Skeletal muscle cell (primary cell): ENCODE measurements around the gene CADM2.
A peak's percentile ranks its signal among the peaks of the same experiment; 100 is the strongest.
"Not testable (repeated sequence)": the region's sequence is repeated elsewhere in the genome, so short reads cannot be mapped to it uniquely, and the experiment has no call there.

Experiments used
- DNase-seq: peaks from one replicate; pipeline ENCODE4 v3.0.0-alpha.2; 2010; ENCODE audit warnings: low read depth
- H3K4me3 ChIP-seq: 2 replicates; pipeline ENCODE4 v1.5.1; 2011; ENCODE audit warnings: low read depth, mild to moderate bottlenecking, control low read depth, low read length, moderate library complexity

CADM2 gene

DNA sequence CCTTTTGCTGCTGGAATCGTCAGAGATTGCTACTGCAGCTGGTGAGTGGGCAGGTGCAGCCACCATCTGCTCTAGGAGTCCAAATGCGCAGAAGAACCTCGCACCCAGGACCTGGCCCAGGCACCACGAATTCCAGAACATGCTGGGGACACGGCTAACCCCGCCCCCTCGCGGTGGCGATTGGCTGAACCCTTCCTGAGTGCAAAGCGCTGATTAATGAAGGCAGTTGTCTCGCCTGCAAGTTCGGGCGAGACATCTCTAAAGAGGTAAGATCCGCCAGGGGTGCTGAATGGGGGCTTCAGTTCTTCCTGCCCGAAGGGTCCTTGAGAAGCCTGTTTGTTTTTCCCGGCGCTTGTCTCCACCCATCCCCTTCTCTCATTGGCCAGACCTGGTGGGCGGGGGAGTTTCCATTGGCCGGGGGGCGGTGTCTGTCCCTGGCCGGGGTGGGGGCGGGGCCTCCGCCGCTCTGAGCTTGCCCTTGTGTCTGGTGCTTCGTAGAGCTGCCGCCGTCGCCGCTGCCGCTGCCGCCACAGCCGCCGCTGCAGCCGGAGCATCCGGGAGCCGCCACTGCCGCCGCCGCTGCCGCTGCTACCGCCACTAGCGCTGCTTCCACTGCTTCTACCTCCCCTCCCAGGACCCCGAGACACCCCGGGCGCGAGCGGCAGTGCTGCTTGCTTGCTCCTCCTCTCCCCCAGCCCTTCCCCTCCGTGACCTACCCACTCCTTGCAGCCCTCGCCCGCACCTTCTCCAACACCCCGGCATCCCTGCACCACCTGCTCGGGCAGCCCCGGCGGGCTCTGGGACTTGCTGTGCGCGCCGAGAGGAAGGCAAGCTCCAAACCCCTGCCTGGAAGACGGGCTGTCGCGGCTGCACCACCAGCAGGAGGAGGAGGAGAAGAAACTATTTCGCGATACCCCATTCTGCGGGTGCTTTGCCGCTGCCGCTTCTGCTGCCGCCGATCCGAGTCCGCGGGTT lies at the start of gene CADM2:
CADM2 (plus strand) TSS at position 495 of the 975 bp plus-strand sequence.
- H3K4me3 ChIP-seq = peak within 1 kb of the TSS; percentile 60
- DNase-seq = peak; percentile 36

- DNase-seq, H3K4me3 ChIP-seq: not testable (repeated sequence)
Measured at GRCh38 chr3:84918592-84918991, 40.2 kb upstream of the CADM2 start.

DNA sequence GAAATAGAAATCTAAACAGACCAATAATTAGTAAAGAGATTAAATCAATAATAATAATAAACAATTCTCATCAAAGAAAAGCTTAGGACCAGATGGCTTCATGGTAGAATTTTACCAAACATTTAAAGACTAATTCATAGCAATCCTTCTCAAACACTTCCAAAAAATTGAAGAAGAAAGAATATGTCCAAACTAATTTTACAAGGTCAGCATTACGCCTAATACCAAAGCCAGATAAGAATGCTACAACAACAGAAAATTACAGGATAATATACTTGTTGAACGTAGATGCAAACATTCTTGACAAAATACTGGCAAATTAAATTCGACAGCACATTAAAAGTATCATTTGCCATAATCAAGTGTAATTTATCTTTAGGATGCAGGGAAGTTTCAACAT lies 36.1 kb upstream of the CADM2 start:
- no peak overlapping the region for H3K4me3 ChIP-seq
- DNase-seq = no peak

DNA sequence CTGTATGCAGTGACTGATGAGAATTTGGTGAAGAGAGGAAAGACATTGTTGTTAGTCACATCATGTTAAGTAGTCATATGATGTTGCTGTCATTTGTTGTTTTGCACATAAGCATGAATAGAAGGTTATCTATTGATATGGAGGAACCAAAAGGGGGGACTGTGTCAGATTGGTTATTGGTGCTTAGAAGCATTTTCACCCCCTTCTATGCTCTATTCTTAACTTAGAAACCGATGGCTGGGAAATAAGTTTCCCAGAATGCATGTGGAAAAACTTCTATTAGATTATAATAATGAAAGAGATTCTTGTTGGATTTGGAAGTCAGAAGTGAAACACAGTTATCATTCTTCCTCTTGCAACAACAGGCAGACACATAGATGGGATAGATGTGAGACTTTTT lies 33.2 kb upstream of the CADM2 start:
- no peak overlapping the region for H3K4me3 ChIP-seq
- DNase-seq = no peak

- no peak for DNase-seq
- H3K4me3 ChIP-seq = no peak overlapping the region
Measured at GRCh38 chr3:84943379-84943778, 15.4 kb upstream of the CADM2 start.

DNA sequence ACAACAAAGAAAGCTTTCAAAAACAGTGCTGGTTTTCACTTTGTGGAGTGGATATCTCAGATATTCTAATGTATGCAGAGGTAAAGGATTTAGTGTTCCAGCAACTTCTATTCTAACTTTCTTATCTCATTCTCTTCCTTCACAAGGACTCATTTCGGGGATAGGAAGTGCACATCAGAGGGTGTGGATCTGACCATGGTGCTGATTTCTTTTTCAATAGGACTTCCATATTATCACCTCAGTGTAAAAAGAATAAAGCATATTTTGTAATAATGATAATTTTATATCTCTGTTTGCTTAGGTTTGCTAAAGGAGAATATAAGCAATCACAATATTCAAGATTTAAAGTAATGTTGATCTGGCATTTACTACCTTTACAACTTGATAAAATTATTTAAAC lies 12.5 kb upstream of the CADM2 start:
- no peak overlapping the region for H3K4me3 ChIP-seq
- DNase-seq = no peak

- peak overlapping the region; percentile 60 for H3K4me3 ChIP-seq
- DNase-seq = no peak
Measured at GRCh38 chr3:84959470-84960271, 882 bp downstream of the CADM2 start.

- H3K4me3 ChIP-seq = no peak overlapping the region
- DNase-seq = no peak
Measured at GRCh38 chr3:84960581-84960980, 1.8 kb downstream of the CADM2 start.

- no peak for DNase-seq
- no peak overlapping the region for H3K4me3 ChIP-seq
Measured at GRCh38 chr3:84961011-84961410, 2.2 kb downstream of the CADM2 start.

DNA sequence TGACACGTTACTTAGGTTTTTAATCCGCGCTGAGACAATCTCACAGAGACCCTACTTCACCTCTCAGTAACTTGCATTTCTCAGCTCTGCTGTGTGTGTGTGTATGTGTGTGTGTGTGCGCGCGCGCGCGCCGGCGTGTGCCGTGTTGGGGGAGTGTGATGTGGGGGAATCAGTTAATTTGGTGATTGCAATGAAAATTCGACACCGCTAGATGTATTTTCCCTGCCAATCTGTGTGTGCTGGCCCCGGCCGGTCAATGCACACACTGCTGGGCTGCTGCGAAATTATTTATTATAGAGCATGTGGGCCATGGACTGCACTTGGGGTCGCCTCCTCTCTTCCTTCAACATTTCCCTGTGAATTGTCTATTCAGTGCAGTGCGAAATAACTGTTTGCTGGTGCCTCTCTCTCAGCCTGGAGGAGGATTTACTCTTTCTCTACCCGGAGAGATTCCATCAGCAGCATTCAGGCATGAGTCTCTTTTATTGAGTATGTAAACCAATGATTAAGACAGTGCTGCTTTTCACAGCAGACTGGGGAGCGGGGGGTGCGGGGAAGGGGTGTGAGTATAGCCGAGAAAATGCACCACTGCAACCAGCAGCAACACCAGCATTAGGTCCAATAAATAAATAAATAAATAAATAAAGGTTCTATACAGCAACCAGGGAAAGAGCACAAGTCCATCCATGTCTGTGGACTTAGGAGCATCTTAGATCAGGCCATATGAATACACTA lies 2.9 kb downstream of the CADM2 start:
- H3K4me3 ChIP-seq = no peak overlapping the region
- no peak for DNase-seq

- H3K4me3 ChIP-seq = no peak overlapping the region
- DNase-seq = no peak
Measured at GRCh38 chr3:84962415-84962814, 3.6 kb downstream of the CADM2 start.

GRCh38 chr3:84963137-84963536 lies 4.3 kb downstream of the CADM2 start:
- H3K4me3 ChIP-seq = no peak overlapping the region
- no peak for DNase-seq

DNA sequence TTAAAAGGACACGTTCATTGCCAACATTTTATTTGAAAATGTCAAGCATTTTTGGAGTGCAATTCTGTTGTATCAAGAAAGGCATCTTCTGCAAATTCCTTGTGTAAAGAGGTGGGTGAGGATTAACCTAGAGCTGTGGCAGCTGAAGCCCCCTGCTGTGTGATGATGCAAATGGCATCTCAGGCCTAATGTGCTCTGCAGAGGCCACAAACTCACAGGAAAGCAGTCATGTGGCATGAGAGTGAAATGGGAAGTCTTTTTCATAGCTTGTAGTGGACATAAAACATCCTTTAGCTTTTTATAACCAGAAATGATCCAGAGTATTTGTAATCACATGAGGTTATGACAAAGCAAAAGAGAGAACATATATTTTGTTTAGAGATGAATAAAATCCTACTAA lies 6.4 kb downstream of the CADM2 start:
- no peak for DNase-seq

DNA sequence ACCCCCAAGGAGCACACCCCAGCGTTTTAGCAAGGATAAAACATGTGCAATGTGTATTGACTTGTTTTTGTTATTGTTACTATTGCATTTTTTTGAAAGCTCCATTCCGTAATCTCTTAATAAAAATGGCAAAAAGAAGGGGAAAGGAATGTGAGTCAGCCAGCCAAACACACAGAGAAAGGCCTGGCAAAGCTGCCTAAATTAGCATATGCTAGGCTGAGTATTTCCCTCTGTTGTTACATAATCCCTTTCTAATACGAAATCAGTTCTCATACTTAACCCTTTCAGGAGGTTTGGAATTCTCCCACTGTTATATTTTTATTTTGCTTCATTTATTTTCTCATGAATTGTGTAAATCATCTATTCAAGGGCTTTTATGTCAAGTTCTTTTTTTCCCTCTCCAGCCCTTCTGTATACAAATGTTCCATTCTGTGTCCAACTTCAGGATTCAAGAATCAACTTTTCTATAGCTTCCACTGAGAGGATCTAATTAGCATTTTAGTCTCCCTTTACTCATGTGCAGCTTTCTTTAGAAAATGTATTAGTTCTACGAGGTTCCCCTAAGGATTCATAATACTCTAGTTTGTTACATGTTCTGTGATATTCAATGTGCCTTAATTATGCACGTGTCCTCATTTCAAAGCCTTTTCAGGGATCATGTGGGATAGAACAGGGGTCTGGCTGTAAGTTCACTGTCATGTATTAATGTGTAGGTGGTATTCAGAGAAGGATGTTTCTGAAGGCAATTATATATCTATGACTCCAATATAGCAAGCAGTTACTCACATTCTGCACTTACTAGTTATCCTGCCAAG lies 9.2 kb downstream of the CADM2 start:
- no peak for DNase-seq
- no peak overlapping the region for H3K4me3 ChIP-seq

More for the DNA sequence above, 6.4 kb downstream of the CADM2 start:
- H3K4me3 ChIP-seq = no peak overlapping the region

GRCh38 chr3:84968701-84969235 lies 10.0 kb downstream of the CADM2 start:
- no peak overlapping the region for H3K4me3 ChIP-seq
- DNase-seq = no peak

- H3K4me3 ChIP-seq = no peak overlapping the region
- DNase-seq = no peak
Measured at GRCh38 chr3:84974347-84974746, 15.6 kb downstream of the CADM2 start.

DNA sequence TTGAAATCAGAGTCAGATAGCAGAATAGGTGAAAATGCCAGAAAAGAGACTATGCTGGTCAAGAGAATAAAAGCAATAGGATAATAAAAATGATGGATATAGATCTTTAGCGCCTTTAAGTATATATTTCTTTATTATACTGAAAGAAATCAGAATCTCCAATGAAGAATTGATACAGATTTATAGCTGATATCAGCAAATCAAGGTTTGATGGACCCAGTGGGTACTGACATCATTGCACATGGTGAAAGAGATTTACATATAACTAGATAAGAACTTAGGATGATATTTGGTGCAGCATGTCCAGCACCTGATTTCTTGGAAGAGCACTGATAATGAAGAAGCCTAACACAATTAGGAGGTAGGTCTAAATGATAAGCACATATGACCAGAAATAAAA lies 18.2 kb downstream of the CADM2 start:
- H3K4me3 ChIP-seq = no peak overlapping the region
- DNase-seq = no peak

GRCh38 chr3:84978843-84979242 lies 20.1 kb downstream of the CADM2 start:
- H3K4me3 ChIP-seq = no peak overlapping the region
- no peak for DNase-seq

DNA sequence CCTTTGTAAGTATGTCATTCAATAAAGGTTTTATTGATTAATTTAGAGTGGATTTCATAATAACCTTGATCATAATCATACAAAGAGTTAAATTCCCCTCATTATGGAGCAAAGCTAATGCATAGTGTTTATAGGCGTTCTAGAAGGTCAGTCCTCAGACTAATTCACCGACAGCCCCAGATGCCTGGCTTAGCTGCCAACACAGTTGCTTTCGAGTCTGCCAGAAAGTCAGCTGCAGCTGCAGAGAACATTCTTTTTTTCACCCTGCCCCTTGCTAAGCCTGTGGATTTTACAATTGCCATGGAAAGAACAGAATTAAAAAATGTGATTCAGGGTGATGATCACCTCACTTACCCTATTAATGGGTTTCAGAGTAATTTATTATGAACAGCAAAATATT lies 21.2 kb downstream of the CADM2 start:
- H3K4me3 ChIP-seq = no peak overlapping the region
- DNase-seq = no peak
